HUES48 (cell line): ENCODE measurements around the gene CYB5R3.

Experiments
- H3K27ac ChIP-seq: one replicate; pipeline ENCODE4 v1.7.0; 2013; ENCODE audit warnings: low read depth, low read length, inconsistent platforms
- H3K27me3 ChIP-seq: 2 replicates; pipeline ENCODE4 v1.6.1; 2013; ENCODE audit warnings: mild to moderate bottlenecking, low read length; ENCODE audit not compliant: control insufficient read depth, insufficient read depth
- H3K36me3 ChIP-seq: 2 replicates; pipeline ENCODE4 v1.6.1; 2013; ENCODE audit warnings: low read length; ENCODE audit not compliant: control insufficient read depth, insufficient read depth
- H3K4me1 ChIP-seq: 2 replicates; pipeline ENCODE4 v1.6.1; 2013; ENCODE audit warnings: mild to moderate bottlenecking, low read length; ENCODE audit not compliant: control insufficient read depth, insufficient read depth
- H3K4me3 ChIP-seq: 2 replicates; pipeline ENCODE4 v1.5.1; 2013; ENCODE audit warnings: mild to moderate bottlenecking, low read depth, low read length
- H3K9ac ChIP-seq: 2 replicates; pipeline ENCODE4 v1.6.1; 2013; ENCODE audit warnings: mild to moderate bottlenecking, low read depth, low read length, moderate library complexity
- H3K9me3 ChIP-seq: 2 replicates; pipeline ENCODE4 v1.6.1; 2013; ENCODE audit warnings: low read length; ENCODE audit not compliant: control insufficient read depth, insufficient read depth

The CYB5R3 gene

DNA sequence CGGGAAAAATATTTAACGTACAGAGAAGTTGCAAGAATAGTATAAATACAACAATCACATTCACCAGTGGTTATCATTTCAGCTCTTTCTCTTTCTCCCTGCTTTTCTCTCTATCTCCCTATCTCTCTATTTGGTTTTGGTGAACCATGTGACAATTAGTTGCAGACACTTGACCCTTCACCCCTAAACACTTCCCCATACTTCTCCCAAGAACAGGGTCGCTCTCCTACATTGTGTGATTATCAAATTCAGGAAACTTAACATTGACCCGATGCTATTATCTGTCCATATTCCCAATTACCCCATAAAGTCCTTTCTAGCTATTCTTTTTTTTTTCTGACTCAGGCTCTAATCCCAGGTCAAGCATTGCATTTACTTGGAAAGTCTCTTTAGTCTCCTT, 4.8 kb upstream of the CYB5R3 start:
- no peak overlapping the region for H3K4me3 ChIP-seq
- H3K9ac ChIP-seq: no peak overlapping the region
- no peaks in the 10 kb centered on the region for H3K9me3 ChIP-seq
- no peak overlapping the region for H3K27ac ChIP-seq
- no peaks in the 10 kb centered on the region for H3K36me3 ChIP-seq
- no peaks in the 10 kb centered on the region for H3K27me3 ChIP-seq
- no peaks in the 10 kb centered on the region for H3K4me1 ChIP-seq

DNA sequence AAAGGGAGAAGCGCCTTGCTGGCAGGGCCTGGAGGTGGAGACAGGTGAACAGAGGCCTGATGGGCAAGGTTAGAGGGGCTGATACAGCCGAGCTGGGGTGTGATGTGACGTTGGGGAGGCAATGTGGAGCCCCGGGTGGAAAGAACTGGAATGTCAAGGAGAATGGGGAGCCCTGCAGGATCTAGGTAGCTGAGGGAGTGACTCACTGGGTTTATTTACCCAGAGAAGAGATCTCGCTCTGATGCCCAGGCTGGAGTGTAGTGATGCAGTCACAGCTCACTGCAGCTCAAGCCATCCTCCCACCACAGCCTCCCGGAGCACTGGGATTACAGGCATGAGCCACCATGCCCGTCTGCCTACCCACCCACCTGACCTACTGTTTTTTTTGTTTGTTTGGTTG, 1.9 kb upstream of the CYB5R3 start:
- no peaks in the 10 kb centered on the region for H3K27me3 ChIP-seq
- H3K9me3 ChIP-seq: no peaks in the 10 kb centered on the region
- no peaks in the 10 kb centered on the region for H3K4me1 ChIP-seq
- H3K36me3 ChIP-seq: no peaks in the 10 kb centered on the region
- no peak overlapping the region for H3K27ac ChIP-seq
- H3K9ac ChIP-seq: no peak overlapping the region
- H3K4me3 ChIP-seq: no peak overlapping the region

DNA sequence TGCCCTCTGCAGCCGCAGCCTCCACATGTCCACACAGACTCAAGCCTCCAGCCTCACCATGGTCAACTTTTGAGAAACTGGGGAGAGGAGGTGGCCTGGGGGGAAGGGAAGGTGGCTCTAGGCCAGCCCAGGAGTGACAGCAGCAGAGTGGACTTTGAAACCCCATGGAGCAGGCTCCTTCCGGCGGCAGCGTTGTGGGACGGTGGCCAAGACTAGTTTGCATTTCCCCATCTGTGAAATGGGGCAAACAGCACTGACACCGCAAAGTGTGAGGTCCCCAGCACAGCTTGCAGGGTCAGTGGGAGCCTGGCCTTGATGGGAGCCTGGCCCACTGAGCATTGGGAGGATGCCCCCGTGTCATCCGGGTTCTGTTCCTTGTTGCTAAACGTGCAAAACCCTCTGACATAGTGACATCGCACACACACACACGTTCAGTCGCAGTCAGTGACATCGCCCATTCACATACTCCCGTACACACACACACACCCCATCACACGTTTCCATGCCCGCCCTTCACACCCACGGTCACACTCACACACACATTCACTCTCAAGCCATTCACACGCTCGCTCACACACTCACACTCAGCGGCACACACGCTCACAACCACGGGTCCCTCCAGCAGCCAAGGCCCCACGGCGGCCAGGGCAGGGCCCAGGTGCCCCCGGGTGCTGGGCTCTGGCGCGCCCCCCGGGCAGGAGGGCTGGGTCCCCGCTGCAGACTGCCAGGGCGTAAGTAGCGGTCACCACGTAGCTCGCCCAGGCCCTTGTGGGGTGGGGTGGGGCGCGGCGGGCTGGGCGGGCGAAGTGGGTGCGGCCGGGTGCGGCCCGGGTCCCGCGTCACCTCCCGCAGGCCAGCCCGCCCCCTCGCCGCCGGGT, 585 bp downstream of the CYB5R3 start:
- Histone ChIP-seq H3K9ac (peak overlapping the region; percentile 33; the same call in 1 of the 2 replicates), H3K27ac (no peak overlapping the region), H3K27me3 (no peaks in the 10 kb centered on the region), H3K4me3 (peak overlapping the region; percentile 75), H3K4me1 (peaks cover 15% of the 10 kb centered on the region), H3K9me3 (no peaks in the 10 kb centered on the region), H3K36me3 (no peaks in the 10 kb centered on the region)

DNA sequence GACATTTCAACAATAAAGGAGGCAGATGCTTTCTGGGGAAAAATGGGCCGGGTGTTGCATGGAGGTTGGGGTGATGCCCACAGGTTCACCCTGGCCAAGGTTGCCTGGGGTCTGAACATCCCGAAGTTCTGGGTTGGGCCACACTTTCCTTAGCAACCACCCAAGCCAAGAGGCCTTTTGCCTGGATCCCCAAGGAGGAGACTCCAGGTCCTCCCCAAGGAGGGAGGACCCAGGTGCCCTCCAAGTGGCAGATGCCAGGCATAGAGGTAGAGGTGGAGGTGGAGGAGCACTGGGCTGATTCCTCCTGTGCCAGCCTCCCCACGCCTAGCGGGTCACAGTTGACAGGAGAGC, 1.2 kb downstream of the CYB5R3 start:
- Histone ChIP-seq H3K36me3 (no peaks in the 10 kb centered on the region), H3K4me1 (peaks cover 16% of the 10 kb centered on the region), H3K27me3 (no peaks in the 10 kb centered on the region), H3K4me3 (peak overlapping the region; percentile 75; the same call in 1 of the 2 replicates), H3K9me3 (no peaks in the 10 kb centered on the region), H3K27ac (no peak overlapping the region), H3K9ac (no peak overlapping the region)

DNA sequence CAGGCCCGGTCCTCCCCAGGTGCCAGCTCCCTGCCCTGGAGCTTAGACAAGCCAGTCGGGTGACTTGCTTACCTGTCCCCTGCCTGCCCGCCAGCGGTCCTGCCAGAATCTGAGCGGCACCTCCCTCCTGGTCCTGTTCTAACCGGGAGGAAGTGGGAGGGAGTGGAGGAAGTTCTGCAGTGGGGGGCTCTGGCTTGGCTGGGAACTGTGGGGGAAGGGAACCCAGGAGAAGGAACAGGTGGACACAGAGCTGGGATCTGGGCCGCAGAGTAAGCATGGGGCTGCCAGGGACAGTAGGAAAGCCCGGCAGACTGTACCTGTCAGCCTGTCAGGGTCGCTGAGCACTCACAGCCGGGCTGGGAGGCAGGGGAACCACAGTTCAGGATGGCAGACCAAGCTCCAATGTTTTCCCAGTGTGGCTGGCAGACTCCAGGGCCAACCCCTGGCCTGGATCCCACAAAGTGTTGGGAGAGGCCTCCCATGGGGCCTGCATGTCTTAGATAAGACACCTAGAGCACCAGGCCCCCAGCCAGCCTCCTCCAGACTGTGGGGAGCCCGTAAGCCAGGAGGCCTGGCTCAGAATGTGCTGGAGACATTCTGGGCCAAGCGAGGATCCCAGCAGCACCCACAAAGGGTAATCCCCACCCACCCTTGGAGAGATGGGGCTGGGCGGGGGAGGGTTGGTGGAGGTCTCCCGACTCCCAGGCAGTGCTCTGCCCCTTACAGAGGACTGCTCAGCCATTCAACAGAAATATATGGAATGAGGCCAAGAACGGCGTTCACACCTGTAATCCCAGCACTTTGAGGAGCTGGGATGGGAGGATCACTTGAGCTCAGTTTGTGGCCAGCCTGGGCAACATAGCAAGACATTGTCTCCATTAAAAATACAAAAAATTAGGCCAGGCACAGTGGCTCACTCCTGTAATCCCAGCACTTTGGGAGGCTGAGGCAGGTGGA, 2.3 kb downstream of the CYB5R3 start:
- H3K27me3 ChIP-seq: no peaks in the 10 kb centered on the region
- peaks cover 16% of the 10 kb centered on the region for H3K4me1 ChIP-seq
- H3K4me3 ChIP-seq: no peak overlapping the region
- H3K27ac ChIP-seq: no peak overlapping the region
- H3K9me3 ChIP-seq: no peaks in the 10 kb centered on the region
- H3K36me3 ChIP-seq: no peaks in the 10 kb centered on the region
- H3K9ac ChIP-seq: no peak overlapping the region

DNA sequence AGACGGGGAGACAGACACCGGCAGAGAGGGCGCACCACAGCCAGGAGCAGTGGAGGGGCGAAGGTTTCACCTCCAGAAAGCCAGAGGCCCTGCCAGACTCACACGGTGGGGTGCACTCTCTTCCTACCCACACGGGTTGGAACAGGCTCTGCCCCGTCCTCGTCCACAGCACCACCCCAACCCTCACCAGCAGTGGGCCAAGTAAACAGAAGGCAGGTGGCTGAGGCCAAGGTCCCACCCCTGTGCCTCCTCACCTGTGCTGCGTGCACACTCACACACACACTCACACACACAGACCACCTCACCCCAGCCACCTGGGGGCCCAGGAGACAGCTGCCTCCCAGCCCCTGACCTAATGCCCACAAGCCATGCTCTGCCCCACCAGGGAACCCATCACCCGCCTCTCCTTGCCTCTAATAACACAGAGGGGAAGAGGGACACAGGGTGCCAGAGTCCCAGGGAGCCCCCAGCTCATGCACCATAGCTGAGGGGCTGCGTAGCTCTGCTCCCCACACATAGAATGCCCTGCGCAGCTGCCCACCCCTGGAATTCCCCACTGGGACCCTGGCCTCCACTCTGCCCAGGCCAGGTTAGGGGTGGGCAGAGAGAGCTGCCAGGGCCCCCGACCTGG, 3.1 kb downstream of the CYB5R3 start:
- Histone ChIP-seq H3K36me3 (no peaks in the 10 kb centered on the region), H3K4me3 (no peak overlapping the region), H3K27me3 (no peaks in the 10 kb centered on the region), H3K4me1 (peaks cover 16% of the 10 kb centered on the region), H3K9me3 (no peaks in the 10 kb centered on the region), H3K27ac (no peak overlapping the region), H3K9ac (no peak overlapping the region)

DNA sequence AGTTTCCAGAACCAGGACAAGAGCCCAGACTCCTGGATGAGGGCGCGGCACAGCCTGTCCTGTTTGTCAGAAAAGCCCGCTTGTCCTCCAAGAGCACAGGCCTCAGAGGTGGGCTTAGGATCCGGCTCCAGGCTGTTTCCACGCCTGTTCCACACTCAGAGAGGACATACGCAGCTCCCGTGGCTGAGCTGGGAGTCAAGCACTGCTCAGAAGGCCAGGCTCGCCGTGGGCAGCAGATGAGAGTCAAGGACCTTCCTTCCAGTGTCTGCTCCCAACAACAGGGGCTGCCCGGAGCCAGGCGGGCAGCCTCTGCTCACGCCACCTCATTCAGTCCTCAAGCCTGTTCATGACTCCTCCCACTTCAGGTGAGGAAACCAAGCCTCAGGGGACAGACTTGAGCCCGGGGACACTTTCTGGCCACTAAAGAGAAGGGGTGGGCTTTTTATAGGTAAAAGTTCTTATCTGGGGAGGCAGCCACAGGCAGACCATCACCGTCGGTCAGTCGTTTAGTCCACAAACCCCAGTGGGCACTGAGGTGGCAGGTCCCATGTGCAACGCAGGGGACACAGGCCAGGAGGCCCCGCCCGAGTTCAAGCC, 3.8 kb downstream of the CYB5R3 start:
- H3K27me3 ChIP-seq: no peaks in the 10 kb centered on the region
- peaks cover 16% of the 10 kb centered on the region for H3K4me1 ChIP-seq
- no peak overlapping the region for H3K9ac ChIP-seq
- H3K9me3 ChIP-seq: no peaks in the 10 kb centered on the region
- H3K4me3 ChIP-seq: no peak overlapping the region
- H3K27ac ChIP-seq: no peak overlapping the region
- H3K36me3 ChIP-seq: no peaks in the 10 kb centered on the region

DNA sequence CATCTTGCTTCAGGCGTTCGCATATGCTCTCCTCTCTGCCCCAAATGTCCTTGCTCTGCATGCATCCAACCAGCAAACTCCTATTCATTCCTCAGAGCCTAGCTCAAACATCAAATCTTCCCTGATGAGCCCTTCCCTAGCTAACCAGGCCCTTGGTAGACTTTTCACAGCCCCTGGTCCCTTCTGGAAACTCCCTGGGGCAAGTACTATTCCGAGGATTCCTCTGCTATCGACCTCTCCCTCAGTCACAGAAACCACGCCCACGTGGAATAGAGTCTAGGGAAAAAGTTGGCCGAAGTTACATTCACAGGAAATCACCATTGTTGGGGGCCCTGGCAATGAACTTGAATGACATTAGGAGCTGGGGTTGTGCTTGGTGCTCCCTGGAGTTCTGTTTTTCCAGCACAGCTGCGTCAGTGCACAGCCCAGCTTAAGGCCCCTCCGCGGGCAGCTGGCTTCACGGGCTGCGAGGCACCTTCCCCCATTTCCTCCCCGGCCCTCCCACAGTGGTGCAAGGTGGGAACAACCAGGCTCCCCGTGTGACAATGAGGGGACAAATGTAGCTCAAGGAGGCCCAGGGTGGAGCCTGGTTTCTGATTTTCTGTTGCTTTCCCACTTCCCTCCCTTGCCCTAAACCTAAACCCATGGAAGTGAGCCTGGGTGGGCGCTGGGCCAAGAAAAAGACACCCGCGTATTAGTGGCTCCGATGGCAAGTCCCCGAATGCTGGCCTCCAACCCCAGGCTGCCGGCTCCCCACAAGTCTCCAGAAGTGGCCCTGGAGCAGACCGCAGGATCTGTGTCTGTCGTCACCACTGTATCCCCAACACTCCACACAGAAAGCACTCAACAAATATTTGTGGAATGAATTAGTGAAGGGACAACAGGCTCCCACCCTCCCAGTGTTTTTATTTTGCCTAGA, 4.5 kb downstream of the CYB5R3 start:
- H3K27me3 ChIP-seq: no peaks in the 10 kb centered on the region
- H3K9ac ChIP-seq: no peak overlapping the region
- H3K4me1 ChIP-seq: peaks cover 16% of the 10 kb centered on the region
- H3K36me3 ChIP-seq: no peaks in the 10 kb centered on the region; the same call in 1 of the 2 replicates
- H3K27ac ChIP-seq: no peak overlapping the region
- no peak overlapping the region for H3K4me3 ChIP-seq
- no peaks in the 10 kb centered on the region for H3K9me3 ChIP-seq

DNA sequence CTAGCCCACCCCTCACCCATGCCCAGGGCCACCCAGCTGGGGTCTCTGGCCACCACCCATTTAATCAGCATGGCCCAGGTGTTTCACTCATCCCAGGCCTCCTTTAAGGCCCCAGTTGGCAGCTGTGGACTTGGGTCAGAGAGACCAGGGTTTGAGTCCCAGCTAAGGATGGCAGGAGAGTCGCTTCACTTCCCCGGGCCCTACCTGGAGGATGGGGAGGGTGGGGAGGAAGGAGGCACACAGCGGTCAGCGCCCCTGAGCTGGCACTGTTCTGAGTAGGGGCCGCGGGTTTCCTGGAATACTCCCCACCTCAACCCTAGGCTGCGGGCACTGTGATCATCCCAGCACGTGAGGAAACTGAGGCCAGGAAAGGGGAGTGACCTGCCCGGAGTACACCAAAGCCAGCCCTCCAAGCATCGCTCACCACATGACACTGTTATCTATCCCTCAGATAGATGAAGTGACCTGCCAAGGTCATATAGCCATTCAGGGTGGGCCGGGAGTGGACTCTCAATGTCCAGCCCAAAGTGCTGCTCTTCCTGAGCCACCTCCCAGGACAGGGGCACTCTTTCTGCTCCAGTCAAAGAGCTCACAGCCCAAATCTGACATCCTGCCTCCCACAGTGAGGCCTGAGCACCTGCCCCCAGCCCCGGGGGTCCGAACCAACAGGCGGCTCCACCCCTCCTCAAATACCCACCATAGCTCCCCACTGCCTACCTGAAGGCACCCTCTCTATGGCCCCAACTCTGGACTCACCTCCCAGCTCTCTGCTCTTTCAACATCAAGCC, 5.4 kb downstream of the CYB5R3 start:
- no peak overlapping the region for H3K27ac ChIP-seq
- no peaks in the 10 kb centered on the region; the same call in 1 of the 2 replicates for H3K36me3 ChIP-seq
- no peaks in the 10 kb centered on the region for H3K27me3 ChIP-seq
- peaks cover 16% of the 10 kb centered on the region for H3K4me1 ChIP-seq
- no peak overlapping the region for H3K4me3 ChIP-seq
- H3K9me3 ChIP-seq: no peaks in the 10 kb centered on the region
- H3K9ac ChIP-seq: no peak overlapping the region
